ENCODE results near the gene AGBL4.

The AGBL4 gene

GRCh38 chr1:48725341-48726046 lies 1298.3 kb downstream of the AGBL4 start:
- no peaks in the 10 kb centered on the region for H3K9me2 ChIP-seq (ENCODE audit: low read depth, low read length)
- no peaks in the 10 kb centered on the region for H3K79me2 ChIP-seq (ENCODE audit: insufficient read depth, low read length)

GRCh38 chr1:48720929-48721328 lies 1302.8 kb downstream of the AGBL4 start:
- H3F3A ChIP-seq (ENCODE audit: insufficient read depth, low read length): no peaks in the 10 kb centered on the region

More at GRCh38 chr1:48725341-48726046, 1298.3 kb downstream of the AGBL4 start:
- Histone ChIP-seq H2AFZ (ENCODE audit: low read length) (no peak overlapping the region), H3K36me3 (ENCODE audit: insufficient read depth, low read length) (no peaks in the 10 kb centered on the region), H3K4me1 (ENCODE audit: insufficient read depth, low read length, severe bottlenecking) (no peaks in the 10 kb centered on the region), H3K4me2 (ENCODE audit: low read length) (no peak overlapping the region), H3K27ac (ENCODE audit: low read depth, low read length, poor library complexity, severe bottlenecking) (no peak overlapping the region), H3K9ac (ENCODE audit: low read length) (no peak overlapping the region), H3K9me3 (ENCODE audit: low read length) (no peaks in the 10 kb centered on the region), H4K20me1 (ENCODE audit: insufficient read depth, low read length) (no peaks in the 10 kb centered on the region), H3K4me3 (ENCODE audit: low read depth, low read length, poor library complexity, severe bottlenecking) (no peak overlapping the region), H3F3A (ENCODE audit: insufficient read depth, low read length) (no peaks in the 10 kb centered on the region), H3K27me3 (ENCODE audit: insufficient read depth, low read length) (no peaks in the 10 kb centered on the region)
- TF ChIP-seq CTCF (IDR thresholded peaks at IDR 0.05; ENCODE audit: low read length): no peak
- TF ChIP-seq EZH2 (IDR thresholded peaks at IDR 0.05; ENCODE audit: borderline replicate concordance, low read length): no peak

GRCh38 chr1:48718705-48719104 lies 1305.0 kb downstream of the AGBL4 start:
- Histone ChIP-seq H3K27ac (ENCODE audit: low read depth, low read length, poor library complexity, severe bottlenecking) (no peak overlapping the region), H3K9me2 (ENCODE audit: low read depth, low read length) (no peaks in the 10 kb centered on the region), H3K79me2 (ENCODE audit: insufficient read depth, low read length) (no peaks in the 10 kb centered on the region), H3K9ac (ENCODE audit: low read length) (no peak overlapping the region), H3K36me3 (ENCODE audit: insufficient read depth, low read length) (no peaks in the 10 kb centered on the region), H4K20me1 (ENCODE audit: insufficient read depth, low read length) (no peaks in the 10 kb centered on the region), H3F3A (ENCODE audit: insufficient read depth, low read length) (no peaks in the 10 kb centered on the region), H3K4me3 (ENCODE audit: low read depth, low read length, poor library complexity, severe bottlenecking) (no peak overlapping the region), H3K4me1 (ENCODE audit: insufficient read depth, low read length, severe bottlenecking) (no peaks in the 10 kb centered on the region), H2AFZ (ENCODE audit: low read length) (no peak overlapping the region), H3K4me2 (ENCODE audit: low read length) (no peak overlapping the region), H3K9me3 (ENCODE audit: low read length) (no peaks in the 10 kb centered on the region), H3K27me3 (ENCODE audit: insufficient read depth, low read length) (no peaks in the 10 kb centered on the region)
- TF ChIP-seq EZH2 (IDR thresholded peaks at IDR 0.05; ENCODE audit: borderline replicate concordance, low read length) (no peak), CTCF (IDR thresholded peaks at IDR 0.05; ENCODE audit: low read length) (no peak)

More at GRCh38 chr1:48720929-48721328, 1302.8 kb downstream of the AGBL4 start:
- H3K79me2 ChIP-seq (ENCODE audit: insufficient read depth, low read length): no peaks in the 10 kb centered on the region
- TF ChIP-seq CTCF (IDR thresholded peaks at IDR 0.05; ENCODE audit: low read length) (no peak), EZH2 (IDR thresholded peaks at IDR 0.05; ENCODE audit: borderline replicate concordance, low read length) (no peak)
- no peaks in the 10 kb centered on the region for H3K27me3 ChIP-seq (ENCODE audit: insufficient read depth, low read length)
- no peak overlapping the region for H3K4me3 ChIP-seq (ENCODE audit: low read depth, low read length, poor library complexity, severe bottlenecking)
- no peak overlapping the region for H2AFZ ChIP-seq (ENCODE audit: low read length)
- H3K36me3 ChIP-seq (ENCODE audit: insufficient read depth, low read length): no peaks in the 10 kb centered on the region
- no peaks in the 10 kb centered on the region for H3K9me3 ChIP-seq (ENCODE audit: low read length)
- no peak overlapping the region for H3K4me2 ChIP-seq (ENCODE audit: low read length)
- no peaks in the 10 kb centered on the region for H4K20me1 ChIP-seq (ENCODE audit: insufficient read depth, low read length)
- H3K9me2 ChIP-seq (ENCODE audit: low read depth, low read length): no peaks in the 10 kb centered on the region
- H3K4me1 ChIP-seq (ENCODE audit: insufficient read depth, low read length, severe bottlenecking): no peaks in the 10 kb centered on the region
- H3K27ac ChIP-seq (ENCODE audit: low read depth, low read length, poor library complexity, severe bottlenecking): no peak overlapping the region
- H3K9ac ChIP-seq (ENCODE audit: low read length): no peak overlapping the region

Data from OCI-LY1 (cell line).